GM18873 (cell line): ENCODE measurements around the gene PEX3.

Experiments
- ATAC-seq: cut with Tn5 transposase; IDR thresholded peaks from one replicate; pipeline ENCODE4 v1.9.1; 2021; ENCODE audit warnings: mild to moderate bottlenecking, moderate library complexity, moderate number of reproducible peaks; ENCODE audit not compliant: unreplicated experiment, low FRiP score

Gene PEX3

GRCh38 chr6:143450453-143451371, at the start of gene PEX3, which contains the start of gene ADAT2:
TSS of gene PEX3 (plus strand) at chr6:143450805. CDS start at chr6:143451043, 238 bp downstream.
TSS of gene ADAT2 (minus strand) at chr6:143450695. CDS start at chr6:143450658, 37 bp downstream.
- peak; percentile 97 for ATAC-seq

- no peak for ATAC-seq
Measured at GRCh38 chr6:143401068-143401446, 49.5 kb upstream of the PEX3 start.

- no peak for ATAC-seq
Measured at GRCh38 chr6:143401636-143402370, 48.8 kb upstream of the PEX3 start.

GRCh38 chr6:143402721-143403336, 47.8 kb upstream of the PEX3 start:
- ATAC-seq, result no peak

- ATAC-seq, result no peak
Measured at GRCh38 chr6:143405373-143406154, 45.0 kb upstream of the PEX3 start.

GRCh38 chr6:143406673-143407072, 43.9 kb upstream of the PEX3 start:
- no peak for ATAC-seq

- ATAC-seq, result no peak
Measured at GRCh38 chr6:143408151-143408786, 42.3 kb upstream of the PEX3 start.

- ATAC-seq, result no peak
Measured at GRCh38 chr6:143408787-143409162, 41.8 kb upstream of the PEX3 start.

GRCh38 chr6:143410859-143411270, 39.7 kb upstream of the PEX3 start:
- no peak for ATAC-seq

- no peak for ATAC-seq
Measured at GRCh38 chr6:143414769-143415168, 35.8 kb upstream of the PEX3 start.

- no peak for ATAC-seq
Measured at GRCh38 chr6:143419526-143419925, 31.1 kb upstream of the PEX3 start.

- ATAC-seq, result no peak
Measured at GRCh38 chr6:143426026-143426425, 24.6 kb upstream of the PEX3 start.

GRCh38 chr6:143427109-143427817, 23.3 kb upstream of the PEX3 start:
- peak; percentile 93 for ATAC-seq

- no peak for ATAC-seq
Measured at GRCh38 chr6:143429970-143430369, 20.6 kb upstream of the PEX3 start.

GRCh38 chr6:143431226-143431625, 19.4 kb upstream of the PEX3 start:
- no peak for ATAC-seq

GRCh38 chr6:143432588-143432987, 18.0 kb upstream of the PEX3 start:
- no peak for ATAC-seq

GRCh38 chr6:143441010-143441409, 9.6 kb upstream of the PEX3 start:
- no peak for ATAC-seq

- no peak for ATAC-seq
Measured at GRCh38 chr6:143441680-143442545, 8.7 kb upstream of the PEX3 start.
